NCI-H226 (cell line): Measurements from ENCODE around the gene IGF2R.
"Not testable (repeated sequence)": the region's sequence is repeated elsewhere in the genome, so short reads cannot be mapped to it uniquely, and the experiment has no call there.

Experiments used
- DNase-seq: peaks from one replicate; pipeline ENCODE4 v3.0.0-alpha.2; 2015

IGF2R gene

GRCh38 chr6:159968295-159969203, at the start of gene IGF2R:
Gene IGF2R (plus strand): TSS chr6:159969082. CDS start chr6:159969247, 165 bp downstream.
- DNase-seq: peak; percentile 84

GRCh38 chr6:159919800-159920199, 49.1 kb upstream of the IGF2R start:
- DNase-seq: no peak

- not testable (repeated sequence) for DNase-seq
These were observed 44.7 kb upstream of the IGF2R start for GRCh38 chr6:159924150-159924549.

GRCh38 chr6:159926542-159927203, 42.2 kb upstream of the IGF2R start:
- no peak for DNase-seq

DNA sequence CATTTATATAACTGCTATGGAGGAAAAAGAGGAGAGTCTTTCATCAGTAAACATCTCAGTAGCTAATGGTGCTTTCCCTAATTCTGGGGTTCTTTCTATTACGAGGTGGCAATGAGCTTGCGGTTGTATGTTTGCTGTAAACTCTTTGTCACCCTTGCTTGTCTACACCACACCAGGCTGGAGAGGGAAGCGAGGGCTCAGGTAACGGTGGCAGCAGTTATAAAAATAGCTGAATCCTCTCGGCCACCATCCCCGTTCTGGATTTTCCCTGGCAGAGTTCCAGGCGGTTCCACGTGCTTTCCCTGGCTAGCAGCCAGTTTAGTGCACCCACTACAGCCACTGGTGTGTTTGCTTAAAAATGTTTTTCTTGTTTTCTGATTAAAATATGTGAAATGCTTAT, 39.1 kb upstream of the IGF2R start:
- no peak for DNase-seq

- DNase-seq: no peak
These were observed 37.8 kb upstream of the IGF2R start for GRCh38 chr6:159931112-159931511.

DNA sequence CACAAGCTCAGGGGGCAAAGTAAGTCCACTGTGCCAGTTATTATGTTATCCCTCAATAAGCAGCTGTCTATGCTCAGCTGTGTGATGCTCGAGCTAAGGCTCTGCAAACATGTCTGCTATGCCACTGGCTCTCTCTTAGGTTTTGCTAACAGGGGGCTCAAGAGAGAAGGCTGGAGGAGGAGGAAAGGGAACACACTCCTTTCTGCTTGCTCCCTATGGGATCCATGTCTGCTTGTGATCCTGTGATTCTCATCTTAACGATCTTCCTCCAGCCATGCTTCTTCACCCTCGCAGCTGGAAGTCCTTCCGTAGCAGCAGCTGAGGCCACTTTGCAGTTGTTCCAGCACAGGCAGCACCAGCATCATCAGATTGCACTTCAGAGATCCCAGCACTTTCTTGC, 37.0 kb upstream of the IGF2R start:
- DNase-seq: no peak

DNA sequence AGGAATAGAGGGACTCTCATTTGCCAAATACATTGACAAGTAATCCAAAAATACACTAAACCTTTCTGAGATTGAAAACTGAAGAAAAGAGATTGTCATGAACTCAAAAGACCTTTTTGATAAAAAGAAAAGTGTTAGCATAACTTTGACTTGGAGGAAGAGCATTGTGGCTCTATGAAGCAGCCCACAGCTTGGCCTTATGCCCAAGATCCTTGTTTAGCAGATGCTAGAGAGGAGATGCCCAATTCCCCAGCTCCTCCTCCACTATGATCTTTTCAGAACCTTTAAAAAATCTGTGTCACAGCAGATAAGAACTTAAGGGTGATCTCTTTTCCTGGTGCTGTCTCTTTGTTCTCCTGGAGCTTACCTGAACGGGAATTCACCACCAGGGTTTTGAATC, 35.8 kb upstream of the IGF2R start:
- no peak for DNase-seq

DNA sequence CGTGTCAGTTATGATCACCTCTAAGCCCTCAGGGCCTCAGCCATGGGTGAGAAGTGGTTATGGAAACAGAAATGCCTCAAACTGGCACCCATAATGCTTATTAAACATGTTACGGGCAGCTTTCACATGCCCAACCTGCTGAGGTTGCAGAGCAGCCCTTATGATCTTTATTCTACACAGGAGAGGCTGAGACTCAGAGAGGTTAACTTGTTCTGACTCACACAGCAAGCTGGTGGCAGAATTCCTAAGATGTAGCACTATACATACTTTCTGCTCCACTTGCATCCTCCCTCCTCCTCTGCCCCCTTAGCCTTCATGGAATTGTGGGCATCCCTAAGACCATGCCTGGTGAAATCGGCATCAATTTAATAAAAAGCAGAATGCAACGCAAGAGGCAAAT, 34.7 kb upstream of the IGF2R start:
- peak; percentile 39 for DNase-seq

DNA sequence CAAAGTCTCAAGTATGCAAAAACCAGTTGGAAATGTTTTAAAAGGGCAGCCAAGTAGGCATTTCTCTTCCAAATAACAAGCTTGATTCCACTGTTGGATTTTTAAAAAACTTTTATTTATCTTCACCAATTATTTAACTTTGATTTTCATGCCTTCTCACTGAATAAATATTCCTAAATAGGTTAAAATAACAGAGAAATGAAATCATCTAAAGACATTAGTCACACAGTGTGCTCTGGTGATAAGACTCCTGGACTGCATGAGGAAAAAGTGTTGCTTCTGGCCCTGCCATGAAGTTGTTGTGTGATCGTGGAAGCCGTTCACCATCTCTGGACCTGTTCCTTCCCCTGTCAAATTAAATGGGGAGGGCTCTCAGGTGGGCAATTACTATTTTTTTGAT, 33.8 kb upstream of the IGF2R start:
- peak; percentile 42 for DNase-seq

- peak; percentile 51 for DNase-seq
These were observed 33.2 kb upstream of the IGF2R start for GRCh38 chr6:159935633-159936032.

DNA sequence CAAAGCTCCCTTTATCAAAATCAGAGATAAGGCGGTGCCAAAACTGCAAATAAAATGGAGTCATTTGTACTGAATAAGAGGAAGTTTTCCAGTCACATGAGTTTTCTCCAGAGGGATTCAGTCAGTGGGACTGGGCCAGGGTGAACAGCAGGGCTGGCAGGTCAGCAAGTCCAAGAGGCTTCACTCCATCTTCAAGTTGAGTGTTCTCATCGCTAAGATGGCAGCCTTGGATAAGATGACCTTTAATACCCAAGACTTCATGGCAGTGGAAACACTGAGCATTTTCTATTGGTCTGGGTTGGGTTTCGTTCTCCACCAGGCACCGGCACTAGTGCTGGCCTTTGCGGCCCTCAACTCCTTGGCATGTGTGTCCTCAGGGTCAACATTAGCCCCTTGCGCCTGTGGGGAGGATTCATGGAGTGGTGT, 29.3 kb upstream of the IGF2R start:
- peak; percentile 24 for DNase-seq

DNA sequence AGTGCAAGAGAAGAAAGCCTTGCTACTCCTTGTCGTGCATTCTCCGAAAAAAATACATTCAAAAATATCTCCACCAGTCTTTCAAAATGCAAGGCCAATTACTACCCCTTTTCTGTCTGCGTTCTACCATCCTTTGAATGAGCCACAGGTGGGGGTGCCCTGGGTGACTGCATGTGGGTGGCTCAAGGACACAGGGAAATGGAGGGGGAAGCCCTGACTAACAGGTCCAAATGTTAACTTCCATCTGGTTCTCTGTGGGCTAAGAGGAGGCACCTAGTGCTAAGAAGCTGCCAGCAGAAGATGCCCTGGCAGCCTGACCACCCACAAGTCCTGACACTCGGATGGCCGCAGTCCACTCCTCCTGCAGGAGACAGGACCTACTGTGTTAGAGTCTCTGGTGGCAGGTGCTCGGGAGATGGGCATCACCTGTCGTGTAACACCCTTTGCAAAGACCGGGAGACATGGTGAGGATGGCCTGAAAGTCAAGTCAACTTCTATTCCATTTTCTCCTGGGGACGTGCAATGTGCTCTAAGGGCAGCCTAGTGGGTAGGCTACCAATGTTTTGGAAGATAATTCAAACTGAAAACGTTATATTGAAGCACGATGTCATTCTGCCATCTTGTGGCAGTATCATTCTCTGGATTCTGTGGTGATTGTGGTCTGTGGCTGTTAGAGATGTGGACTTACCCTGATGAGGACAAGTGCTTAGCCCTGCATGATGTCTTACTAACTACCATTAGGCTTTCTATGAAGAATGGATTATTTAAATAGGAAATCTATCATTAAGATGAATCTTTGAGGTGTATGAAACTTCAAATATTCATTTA, 27.4 kb upstream of the IGF2R start:
- DNase-seq: no peak

- DNase-seq: no peak
These were observed 25.7 kb upstream of the IGF2R start for GRCh38 chr6:159943101-159943632.

- no peak for DNase-seq
These were observed 24.8 kb upstream of the IGF2R start for GRCh38 chr6:159943968-159944598.

GRCh38 chr6:159945801-159946392, 23.0 kb upstream of the IGF2R start:
- no peak for DNase-seq

GRCh38 chr6:159946912-159947311, 22.0 kb upstream of the IGF2R start:
- DNase-seq: no peak

DNA sequence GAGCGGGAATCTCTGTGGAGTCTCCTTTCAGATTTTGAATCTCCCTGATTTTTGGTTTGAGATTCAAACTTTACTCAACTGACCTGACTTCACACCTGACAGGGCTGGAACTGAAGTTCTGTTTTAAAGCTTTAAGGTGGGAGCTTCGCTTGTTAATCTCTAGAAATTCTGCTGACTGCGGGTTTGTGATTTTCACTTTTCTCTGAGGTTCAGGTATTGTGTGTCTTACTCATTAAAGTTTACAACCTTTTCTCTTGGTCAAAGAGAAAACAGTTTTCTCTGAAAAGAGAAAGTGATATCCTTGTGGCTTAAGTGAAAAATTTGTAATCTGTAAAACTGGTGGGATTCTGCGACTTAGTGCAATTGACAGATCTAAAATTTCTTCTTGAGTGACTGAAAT, 20.7 kb upstream of the IGF2R start:
- no peak for DNase-seq

DNA sequence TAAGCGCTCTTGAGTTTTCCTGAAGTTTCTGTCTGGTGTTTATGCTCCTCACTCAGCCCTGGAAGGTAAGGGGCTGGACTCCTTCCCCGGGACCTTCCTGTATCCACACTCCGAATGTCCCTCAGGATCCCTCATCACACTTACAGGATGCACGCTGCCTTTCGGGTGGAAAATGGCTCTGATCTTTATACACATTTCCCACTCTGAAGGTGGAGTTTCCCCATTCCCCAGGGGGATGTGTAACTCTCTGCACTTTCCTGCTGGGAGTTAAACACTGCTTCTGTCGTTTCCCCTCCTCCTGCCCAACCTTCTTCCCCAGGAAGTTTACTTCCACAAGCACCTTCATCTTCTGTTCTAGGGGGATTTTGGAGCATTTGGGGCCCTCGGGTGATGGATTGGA, 17.1 kb upstream of the IGF2R start:
- DNase-seq: no peak

- no peak for DNase-seq
These were observed 16.4 kb upstream of the IGF2R start for GRCh38 chr6:159952289-159953005.

DNA sequence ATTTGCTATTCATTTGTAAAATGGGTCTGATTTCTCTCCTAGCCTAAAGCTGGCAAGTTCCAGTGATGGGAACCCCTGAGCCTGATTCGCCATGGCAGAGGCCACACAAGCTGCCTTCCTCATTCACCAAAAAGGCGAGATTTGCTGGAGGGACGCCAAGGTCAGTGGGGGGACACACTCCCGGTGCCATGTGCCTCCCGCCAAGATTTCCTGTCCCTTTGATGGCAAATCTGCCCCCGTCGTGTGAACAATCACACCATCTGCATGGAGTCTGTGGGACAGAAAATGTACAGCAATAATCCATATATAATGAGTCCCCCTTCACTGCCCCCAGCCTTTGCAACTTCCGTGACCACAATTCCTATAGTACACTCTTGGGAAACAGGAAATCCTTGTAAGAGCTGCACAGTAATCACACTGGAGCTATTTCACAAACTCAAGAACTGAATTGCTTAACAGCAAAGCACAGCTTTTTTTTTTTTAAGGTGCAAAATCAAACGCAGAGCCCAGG, 15.7 kb upstream of the IGF2R start:
- DNase-seq: no peak
